CD4-positive, alpha-beta T cell (primary cell): ENCODE results near the gene SLC27A1. TPM values are rescaled to one million over a fixed set of nuclear protein-coding genes. Genes with fewer than 3 reads are reported as not detected.

Experiments
- ATAC-seq: fragments of 200-7000 bp; cut with Tn5 transposase; one replicate; pipeline ENCODE4 v1.10.0; 2022; ENCODE audit warnings: mild to moderate bottlenecking; ENCODE audit not compliant: poor library complexity
- CTCF ChIA-PET: fragments of 350-600 bp; sonication (Branson Sonifier 250); formaldehyde crosslinking; loops from one replicate; lab custom pipeline; 2021; ENCODE audit warnings: antibody characterized with exemption, inconsistent platforms; lab: Charles Lee
- POLR2A ChIA-PET: fragments of 350-600 bp; sonication (Branson Sonifier 250); formaldehyde crosslinking; loops from one replicate; lab custom pipeline; 2021; ENCODE audit warnings: antibody characterized with exemption, inconsistent platforms; lab: Charles Lee
- DNase-seq, 14 experiments: peaks; one replicate each; pipeline ENCODE4 v3.0.0-alpha.2; 2013 to 2020; ENCODE audit warnings: mixed read lengths in 2 of 14
- H3K27ac ChIP-seq, 2 donors: one replicate each; pipeline versions ENCODE4 v1.5.1 to v1.7.0; 2013; ENCODE audit warnings: low read length in 2 of 2, low read depth in 1 of 2, mild to moderate bottlenecking in 1 of 2
- H3K27me3 ChIP-seq, 2 experiments: 1 replicate in 1 of 2; 2 replicates in 1 of 2; pipeline versions ENCODE4 v1.6.1 to v1.7.0; 2013; ENCODE audit warnings: low read length in 2 of 2, control low read depth in 1 of 2, mild to moderate bottlenecking in 1 of 2, moderate library complexity in 1 of 2; ENCODE audit not compliant: insufficient read depth in 2 of 2, control insufficient read depth in 1 of 2
- H3K36me3 ChIP-seq: one replicate; pipeline ENCODE4 v1.6.1; 2013; ENCODE audit warnings: low read length, control low read depth; ENCODE audit not compliant: insufficient read depth
- H3K4me1 ChIP-seq: one replicate; pipeline ENCODE4 v1.6.1; 2013; ENCODE audit warnings: low read length, control low read depth; ENCODE audit not compliant: insufficient read depth
- H3K4me3 ChIP-seq: one replicate; pipeline ENCODE4 v1.5.1; 2013; ENCODE audit warnings: mild to moderate bottlenecking, low read length, moderate library complexity
- H3K9me3 ChIP-seq, 2 experiments: 1 replicate in 1 of 2; 2 replicates in 1 of 2; pipeline versions ENCODE4 v1.6.1 to v1.7.0; 2013; ENCODE audit warnings: low read length in 2 of 2, mild to moderate bottlenecking in 2 of 2, control low read depth in 1 of 2, moderate library complexity in 1 of 2; ENCODE audit not compliant: control insufficient read depth in 1 of 2, insufficient read depth in 1 of 2
- H3K27ac Mint-ChIP-seq: one replicate; pipeline ENCODE4 v1.8.0; 2020; ENCODE audit warnings: mixed read lengths
- H3K27me3 Mint-ChIP-seq: one replicate; pipeline ENCODE4 v1.8.0; 2021; ENCODE audit warnings: mixed read lengths
- H3K36me3 Mint-ChIP-seq: one replicate; pipeline ENCODE4 v1.8.0; 2021; ENCODE audit warnings: low read depth, mixed read lengths
- H3K4me1 Mint-ChIP-seq: one replicate; pipeline ENCODE4 v1.8.0; 2021; ENCODE audit warnings: low read depth, mixed read lengths
- H3K4me3 Mint-ChIP-seq: one replicate; pipeline ENCODE4 v1.8.0; 2020; ENCODE audit warnings: mild to moderate bottlenecking, mixed read lengths
- H3K9me3 Mint-ChIP-seq: one replicate; pipeline ENCODE4 v1.8.0; 2020; ENCODE audit warnings: mixed read lengths
- intact Hi-C, 2 experiments: fragments of 100-400 bp; cut with DNase I in 1 of 2; cut with micrococcal nuclease in 1 of 2; formaldehyde crosslinking; loops; one replicate each; pipeline versions ENCODE4 v1.15.1 to v1.9.0; 2023 to 2025; cut with DNase I, micrococcal nuclease
- total RNA-seq, 174 experiments: library from RNA in 2 of 174; stranded (reverse) in 2 of 174; gene quantifications; one replicate each; pipeline ENCODE4 v1.2.3 and lab custom pipeline; 2021 to 2026
- TF ChIP-seq, protein P1 (sequence below): fragments of 200-600 bp; IDR thresholded peaks from one replicate; pipeline ENCODE4 v1.8.0; 2022; ENCODE audit warnings: antibody characterized with exemption, mild to moderate bottlenecking

The SLC27A1 gene
- total RNA-seq, 2 experiments from 2014 or later: 3.0 TPM

DNA sequence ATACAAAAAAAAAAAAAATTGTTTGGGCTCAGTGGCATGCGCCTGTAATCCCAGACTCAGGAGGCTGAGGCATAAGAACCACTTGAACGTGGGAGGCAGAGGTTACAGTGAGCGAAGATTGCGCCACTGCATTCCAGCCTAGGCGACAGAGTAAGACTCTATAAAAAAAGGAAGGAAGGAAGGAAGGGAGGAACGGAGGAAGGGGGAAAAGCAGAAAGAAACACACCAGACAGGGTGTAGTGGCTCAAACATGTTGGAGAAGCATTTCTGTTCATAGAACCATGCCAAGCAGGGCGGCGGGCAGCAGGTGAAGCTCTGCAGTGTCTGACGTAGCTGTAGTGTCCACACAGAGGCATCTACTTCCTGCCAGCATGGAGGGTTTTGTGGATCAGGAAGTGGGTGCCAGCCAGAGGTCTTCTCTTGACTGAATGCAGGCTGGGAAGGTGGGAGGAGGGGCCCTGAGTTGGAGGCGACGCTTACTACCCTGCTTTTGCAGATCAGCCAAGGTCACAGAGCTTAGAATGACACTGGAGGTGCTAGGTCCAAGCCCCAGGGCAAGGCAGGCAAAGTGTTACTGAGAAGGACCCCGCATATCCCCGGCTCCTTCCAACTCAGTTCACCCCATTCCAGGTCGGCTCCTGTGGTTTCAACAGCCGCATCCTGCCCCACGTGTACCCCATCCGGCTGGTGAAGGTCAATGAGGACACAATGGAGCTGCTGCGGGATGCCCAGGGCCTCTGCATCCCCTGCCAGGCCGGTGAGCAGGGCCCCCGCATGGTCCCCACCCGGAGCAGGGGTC is 29.5 kb downstream of the SLC27A1 start:
- POLR2A ChIA-PET: interaction anchor here (0.6 to 1.9 kb wide), 2 partner anchors 11 to 74 kb away, joined by 3 to 7 read pairs; partner anchors contain the start of gene PGLS

DNA sequence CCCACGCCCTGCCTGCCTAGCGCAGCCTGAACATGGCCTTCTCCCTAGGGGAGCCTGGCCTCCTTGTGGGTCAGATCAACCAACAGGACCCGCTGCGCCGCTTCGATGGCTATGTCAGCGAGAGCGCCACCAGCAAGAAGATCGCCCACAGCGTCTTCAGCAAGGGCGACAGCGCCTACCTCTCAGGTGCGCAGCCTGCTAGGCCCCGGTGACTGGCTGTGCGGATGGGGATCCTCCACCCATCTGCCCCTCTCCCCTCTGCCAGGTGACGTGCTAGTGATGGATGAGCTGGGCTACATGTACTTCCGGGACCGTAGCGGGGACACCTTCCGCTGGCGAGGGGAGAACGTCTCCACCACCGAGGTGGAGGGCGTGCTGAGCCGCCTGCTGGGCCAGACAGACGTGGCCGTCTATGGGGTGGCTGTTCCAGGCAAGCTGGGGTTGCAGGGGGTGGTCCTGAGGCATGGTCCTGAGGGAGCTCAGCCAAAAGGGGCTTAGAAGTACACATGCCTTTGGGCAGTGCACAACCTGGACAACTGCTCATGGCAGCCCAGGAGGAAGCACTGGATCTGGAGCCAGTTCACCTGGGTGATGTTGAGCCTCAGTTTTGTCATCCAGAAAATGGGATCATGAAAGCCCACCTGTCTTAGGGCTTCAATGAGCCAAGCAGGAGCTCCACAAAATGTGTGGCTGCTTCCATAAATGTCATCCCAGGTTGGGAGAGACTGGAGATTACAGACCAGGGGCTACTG is 30.3 kb downstream of the SLC27A1 start:
- H3K4me3 Mint-ChIP-seq: no peak overlapping the region
- no peak overlapping the region for H3K27ac Mint-ChIP-seq
- peaks cover 24% of the 10 kb centered on the region for H3K4me1 ChIP-seq
- H3K27ac ChIP-seq: no peak overlapping the region
- TF ChIP-seq, protein P1, sequence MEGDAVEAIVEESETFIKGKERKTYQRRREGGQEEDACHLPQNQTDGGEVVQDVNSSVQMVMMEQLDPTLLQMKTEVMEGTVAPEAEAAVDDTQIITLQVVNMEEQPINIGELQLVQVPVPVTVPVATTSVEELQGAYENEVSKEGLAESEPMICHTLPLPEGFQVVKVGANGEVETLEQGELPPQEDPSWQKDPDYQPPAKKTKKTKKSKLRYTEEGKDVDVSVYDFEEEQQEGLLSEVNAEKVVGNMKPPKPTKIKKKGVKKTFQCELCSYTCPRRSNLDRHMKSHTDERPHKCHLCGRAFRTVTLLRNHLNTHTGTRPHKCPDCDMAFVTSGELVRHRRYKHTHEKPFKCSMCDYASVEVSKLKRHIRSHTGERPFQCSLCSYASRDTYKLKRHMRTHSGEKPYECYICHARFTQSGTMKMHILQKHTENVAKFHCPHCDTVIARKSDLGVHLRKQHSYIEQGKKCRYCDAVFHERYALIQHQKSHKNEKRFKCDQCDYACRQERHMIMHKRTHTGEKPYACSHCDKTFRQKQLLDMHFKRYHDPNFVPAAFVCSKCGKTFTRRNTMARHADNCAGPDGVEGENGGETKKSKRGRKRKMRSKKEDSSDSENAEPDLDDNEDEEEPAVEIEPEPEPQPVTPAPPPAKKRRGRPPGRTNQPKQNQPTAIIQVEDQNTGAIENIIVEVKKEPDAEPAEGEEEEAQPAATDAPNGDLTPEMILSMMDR: no peak
- ChIA-PET CTCF (no interaction called here), POLR2A (interaction anchor here (0.6 to 1.9 kb wide), 2 partner anchors 11 to 73 kb away, joined by 3 to 7 read pairs; partner anchors contain the start of gene PGLS)
- no peak for DNase-seq
- intact Hi-C loops: no loop called here
- H3K4me1 Mint-ChIP-seq: peaks cover 16% of the 10 kb centered on the region
- H3K36me3 Mint-ChIP-seq: no peaks in the 10 kb centered on the region
- H3K36me3 ChIP-seq: peaks cover 10% of the 10 kb centered on the region
- no peak overlapping the region for H3K4me3 ChIP-seq
- no peaks in the 10 kb centered on the region for H3K9me3 ChIP-seq
- no peak for ATAC-seq
- H3K9me3 Mint-ChIP-seq: no peaks in the 10 kb centered on the region
- H3K27me3 ChIP-seq: no peaks in the 10 kb centered on the region
- no peaks in the 10 kb centered on the region for H3K27me3 Mint-ChIP-seq

More for the DNA sequence above, 29.5 kb downstream of the SLC27A1 start:
- Mint-ChIP-seq H3K4me3 (no peak overlapping the region), H3K9me3 (no peaks in the 10 kb centered on the region), H3K27ac (peak overlapping the region; percentile 49), H3K4me1 (peaks cover 17% of the 10 kb centered on the region), H3K36me3 (no peaks in the 10 kb centered on the region), H3K27me3 (no peaks in the 10 kb centered on the region)
- CTCF ChIA-PET: no interaction called here
- ATAC-seq: no peak
- Histone ChIP-seq H3K4me1 (peaks cover 25% of the 10 kb centered on the region), H3K4me3 (no peak overlapping the region), H3K36me3 (peaks cover 6% of the 10 kb centered on the region), H3K27me3 (no peaks in the 10 kb centered on the region), H3K9me3 (no peaks in the 10 kb centered on the region), H3K27ac (no peak overlapping the region)
- peak in 1 of 14 experiments; percentile 14 for DNase-seq
- intact Hi-C loops: loop anchor here in 1 of 2 experiments (10.0 kb wide), 1 partner anchor 55 kb away; the partner anchor contains the start of gene COLGALT1
- TF ChIP-seq, protein P1: no peak

DNA sequence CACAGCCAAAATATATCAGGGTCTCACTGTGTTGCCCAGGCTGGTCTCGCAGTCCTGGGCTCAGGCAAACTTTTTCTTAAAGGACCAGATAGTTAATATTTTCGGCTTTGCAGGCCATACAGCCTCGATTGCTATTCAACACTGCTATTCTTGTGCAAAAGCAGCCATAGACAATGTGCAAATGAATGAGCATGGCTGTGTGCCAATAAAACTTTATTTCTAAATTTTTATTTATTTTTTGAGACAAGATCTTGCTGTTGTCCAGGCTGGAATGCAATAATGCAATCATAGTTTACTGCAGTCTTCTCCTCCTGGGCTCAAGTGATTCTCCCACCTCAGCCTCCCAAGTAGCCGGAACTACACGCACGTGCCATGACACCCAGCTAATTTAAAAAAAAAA is 32.9 kb downstream of the SLC27A1 start:
- Histone ChIP-seq H3K4me1 (peaks cover 10% of the 10 kb centered on the region), H3K27me3 (no peaks in the 10 kb centered on the region), H3K27ac (no peak overlapping the region), H3K36me3 (peaks cover 14% of the 10 kb centered on the region), H3K4me3 (no peak overlapping the region), H3K9me3 (no peaks in the 10 kb centered on the region)
- ATAC-seq (no peak), DNase-seq (no peak)
- ChIA-PET CTCF (no interaction called here), POLR2A (no interaction called here)
- no peaks in the 10 kb centered on the region for H3K36me3 Mint-ChIP-seq
- peaks cover 13% of the 10 kb centered on the region for H3K4me1 Mint-ChIP-seq
- TF ChIP-seq, protein P1: no peak
- H3K4me3 Mint-ChIP-seq: no peak overlapping the region
- intact Hi-C loops: no loop called here
- H3K9me3 Mint-ChIP-seq: no peaks in the 10 kb centered on the region
- H3K27me3 Mint-ChIP-seq: no peaks in the 10 kb centered on the region
- no peak overlapping the region for H3K27ac Mint-ChIP-seq
